K562 (cell line): ENCODE data around the gene RNF41. TPM values are rescaled to one million over a fixed set of nuclear protein-coding genes. Genes with fewer than 3 reads are reported as not detected.

Experiments used
- GTF3C2 ChIP-seq: IDR thresholded peaks from 3 replicates; pipeline ENCODE4 v1.6.1; 2011; ENCODE audit warnings: borderline replicate concordance, mild to moderate bottlenecking, moderate library complexity; ENCODE audit not compliant: insufficient read length; ENCODE audit errors: extremely low read depth
- HOMEZ ChIP-seq: fragments of 250-450 bp; sonication (Bioruptor Pico); IDR thresholded peaks from 2 replicates; pipeline ENCODE4 v1.4.0; 2020; ENCODE audit warnings: mild to moderate bottlenecking, moderate library complexity
- ID3 ChIP-seq, 2 experiments: fragments of 250-450 bp in 1 of 2; fragments of 450-650 bp in 1 of 2; sonication (Bioruptor Pico) in 1 of 2; IDR thresholded peaks; 2 replicates each; pipeline versions ENCODE4 v1.6.1 to v1.8.0; 2016 to 2021; ENCODE audit warnings: mild to moderate bottlenecking in 2 of 2, moderate library complexity in 2 of 2, missing compliant biosample characterization in 1 of 2, missing genetic modification characterization in 1 of 2
- JUNB ChIP-seq: fragments of 450-650 bp; formaldehyde crosslinking; conservative IDR thresholded peaks from 2 replicates; pipeline ENCODE4 v1.4.0; 2020; ENCODE audit warnings: mild to moderate bottlenecking
- SUPT5H ChIP-seq: fragments of 450-650 bp; IDR thresholded peaks from 2 replicates; pipeline ENCODE4 v1.6.1; 2016
- TAF7 ChIP-seq: fragments of 450-650 bp; IDR thresholded peaks from 2 replicates; pipeline ENCODE4 v1.6.1; 2016; ENCODE audit warnings: missing genetic modification characterization, missing compliant biosample characterization
- TEAD1 ChIP-seq, 2 experiments: fragments of 450-650 bp in 1 of 2; sonication (generic) in 1 of 2; formaldehyde crosslinking; IDR thresholded peaks; 2 replicates each; pipeline versions ENCODE4 v1.4.0 to v1.8.0; 2020 to 2022; ENCODE audit warnings: mild to moderate bottlenecking in 2 of 2, missing genetic modification reagents in 1 of 2
- TEAD4 ChIP-seq, 2 experiments: sonication (generic) in 1 of 2; formaldehyde crosslinking in 1 of 2; IDR thresholded peaks; 2 replicates each; pipeline versions ENCODE4 v1.6.1 to v1.8.0; 2012 to 2022; ENCODE audit warnings: borderline replicate concordance in 1 of 2, inconsistent platforms in 1 of 2, low read length in 1 of 2, mild to moderate bottlenecking in 1 of 2, missing genetic modification reagents in 1 of 2
- ZC3H8 ChIP-seq: fragments of 450-650 bp; IDR thresholded peaks from 2 replicates; pipeline ENCODE4 v1.6.1; 2017
- ZFP91 ChIP-seq: sonication (generic); formaldehyde crosslinking; IDR thresholded peaks from 2 replicates; pipeline ENCODE4 v1.8.0; 2022; ENCODE audit warnings: mild to moderate bottlenecking, missing genetic modification reagents
- ZHX1 ChIP-seq: fragments of 150-350 bp; conservative IDR thresholded peaks from 2 replicates; pipeline ENCODE4 v1.6.1; 2014; ENCODE audit warnings: low read length
- ZNF133 ChIP-seq: fragments of 250-450 bp; sonication (Bioruptor Pico); IDR thresholded peaks from 2 replicates; pipeline ENCODE4 v1.4.0; 2020; ENCODE audit warnings: mild to moderate bottlenecking
- ZNF644 ChIP-seq: fragments of 200-800 bp; sonication (Bioruptor generic); IDR thresholded peaks from 2 replicates; pipeline ENCODE4 v1.6.1; 2016; ENCODE audit warnings: low read depth, missing genetic modification characterization, missing compliant biosample characterization
- polyA plus RNA-seq, 8 experiments: library from polyadenylated mRNA; depleted of rRNA in 4 of 8; stranded (reverse) in 5 of 8; unstranded in 3 of 8; fragments of >200 nt; fragmentation: Nextera tagmentation in 2 of 8; fragmentation: Illumina TruSeq in 1 of 8; extraction: Ambion mirVana in 2 of 8; extraction: Trizol in 1 of 8; gene quantifications; 2 replicates each; pipeline versions ENCODE4 v1.2.1 to v1.2.3, GENCODE V29; 2011 to 2014; ENCODE audit warnings: inconsistent platforms in 1 of 8, missing spikeins in 1 of 8
- total RNA-seq, 7 experiments: library from RNA; depleted of rRNA in 6 of 7; stranded (reverse); fragments of >200 nt in 6 of 7; fragmentation: Illumina TruSeq in 2 of 7; extraction: Trizol in 2 of 7; gene quantifications; 2 replicates each; pipeline versions ENCODE4 v1.2.1 to v1.2.3, GENCODE V29; 2011 to 2021; ENCODE audit warnings: low replicate concordance in 1 of 7
- TF ChIP-seq, protein P1 (sequence below): fragments of 250-450 bp; sonication (Bioruptor Pico); IDR thresholded peaks from 2 replicates; pipeline ENCODE4 v1.4.0; 2020; ENCODE audit warnings: borderline replicate concordance

Gene RNF41
- total and polyA plus RNA-seq, 9 of the 15 experiments (the other 6 are each of a cell fraction or from before 2014, with no cell fraction given), result 28.2 to 46.8 (median 33.8) TPM

- TF ChIP-seq GTF3C2, result peak; percentile 87
- no peak for TF ChIP-seq ZC3H8
- peak; percentile 72; the same call in 1 of the 2 replicates for TF ChIP-seq SUPT5H
- TF ChIP-seq, protein P1, sequence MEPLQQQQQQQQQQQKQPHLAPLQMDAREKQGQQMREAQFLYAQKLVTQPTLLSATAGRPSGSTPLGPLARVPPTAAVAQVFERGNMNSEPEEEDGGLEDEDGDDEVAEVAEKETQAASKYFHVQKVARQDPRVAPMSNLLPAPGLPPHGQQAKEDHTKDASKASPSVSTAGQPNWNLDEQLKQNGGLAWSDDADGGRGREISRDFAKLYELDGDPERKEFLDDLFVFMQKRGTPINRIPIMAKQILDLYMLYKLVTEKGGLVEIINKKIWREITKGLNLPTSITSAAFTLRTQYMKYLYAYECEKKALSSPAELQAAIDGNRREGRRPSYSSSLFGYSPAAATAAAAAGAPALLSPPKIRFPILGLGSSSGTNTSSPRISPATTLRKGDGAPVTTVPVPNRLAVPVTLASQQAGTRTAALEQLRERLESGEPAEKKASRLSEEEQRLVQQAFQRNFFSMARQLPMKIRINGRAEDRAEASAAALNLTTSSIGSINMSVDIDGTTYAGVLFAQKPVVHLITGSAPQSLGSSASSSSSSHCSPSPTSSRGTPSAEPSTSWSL (CRISPR knock-in tag), result no peak
- TF ChIP-seq TEAD4 (IDR thresholded peaks at IDR 0.05; ENCODE audit: low read length), result no peak
- no peak for TF ChIP-seq TEAD4 (CRISPR knock-in tag; IDR thresholded peaks at IDR 0.05; ENCODE audit: borderline replicate concordance)
- TF ChIP-seq ID3 (CRISPR knock-in tag; IDR thresholded peaks at IDR 0.05), result no peak
- no peak for TF ChIP-seq ID3 (tag; IDR thresholded peaks at IDR 0.05)
- TF ChIP-seq JUNB, result no peak
- no peak for TF ChIP-seq HOMEZ (CRISPR knock-in tag)
- no peak for TF ChIP-seq TAF7 (tag)
- peak; percentile 46; the same call in 1 of the 2 replicates for TF ChIP-seq ZNF644 (tag)
- no peak for TF ChIP-seq ZNF133
- peak; percentile 39; the same call in 1 of the 2 replicates for TF ChIP-seq ZHX1
- no peak for TF ChIP-seq TEAD1 (CRISPR knock-in tag; IDR thresholded peaks at IDR 0.05)
- no peak for TF ChIP-seq ZFP91 (CRISPR knock-in tag)
These were observed 32.4 kb downstream of the RNF41 start, which contains the start of gene SMARCC2 (continued) for GRCh38 chr12:56189099-56189917.
